Ureter (tissue), 1 donor: ENCODE data around the gene KLRF1. TPM values are rescaled to one million over a fixed set of nuclear protein-coding genes. Genes with fewer than 3 reads are reported as not detected.

ENCODE experiments used
- DNase-seq: peaks from one replicate; pipeline ENCODE4 v3.0.0-alpha.2; 2020; ENCODE audit warnings: low spot score
- total RNA-seq: library from RNA; stranded (reverse); gene quantifications from one replicate; pipeline ENCODE4 v1.2.4, GENCODE V29; 2023
- donor health status: DM: yes; HTN: yes; CAD: no.

The KLRF1 gene
- total RNA-seq, 1 donor from 2014 or later = 0.42 TPM

DNA sequence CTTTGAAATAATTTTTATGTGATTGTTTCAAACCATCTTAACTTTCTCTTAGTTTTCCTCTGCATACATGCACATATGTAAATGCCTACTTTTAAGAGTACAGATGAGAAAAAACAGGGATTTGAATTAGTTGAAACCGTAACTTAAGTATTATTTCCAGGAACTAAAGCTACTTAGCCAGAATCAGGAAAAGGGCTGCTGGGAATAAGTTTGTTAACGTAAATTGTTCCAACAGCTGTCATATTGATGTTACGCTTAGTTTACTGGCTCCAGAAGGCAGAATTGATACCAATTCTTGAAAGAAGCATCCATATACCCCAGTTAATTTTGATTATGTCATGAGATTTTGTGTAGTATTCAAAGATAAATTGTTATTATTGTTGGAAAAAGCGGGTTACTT, 17.9 kb upstream of the KLRF1 start:
- DNase-seq = no peak

- no peak for DNase-seq
Measured at GRCh38 chr12:9809866-9810265, 17.4 kb upstream of the KLRF1 start.

- no peak for DNase-seq
Measured at GRCh38 chr12:9810671-9811070, 16.6 kb upstream of the KLRF1 start.

DNA sequence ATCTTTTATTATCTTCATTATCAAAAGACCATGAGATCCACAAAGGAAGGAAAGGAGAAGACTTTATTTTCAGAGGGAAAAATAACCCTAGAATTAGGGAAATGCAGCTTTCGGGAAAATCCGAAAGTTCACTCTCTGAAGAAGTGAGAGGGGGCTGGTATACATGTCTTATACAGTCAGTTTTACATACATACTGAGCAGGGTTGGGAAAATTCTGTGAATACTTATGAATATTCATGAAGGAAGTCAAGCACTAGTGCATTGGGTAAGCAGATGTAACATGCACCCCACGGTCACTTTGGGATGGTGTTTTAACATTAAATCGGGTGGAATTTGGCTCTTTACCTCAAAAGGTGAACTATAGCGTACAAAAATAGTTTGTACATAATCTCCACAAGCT, 15.7 kb upstream of the KLRF1 start:
- DNase-seq = no peak

GRCh38 chr12:9813821-9814798, 13.2 kb upstream of the KLRF1 start:
- peak; percentile 85 for DNase-seq

DNA sequence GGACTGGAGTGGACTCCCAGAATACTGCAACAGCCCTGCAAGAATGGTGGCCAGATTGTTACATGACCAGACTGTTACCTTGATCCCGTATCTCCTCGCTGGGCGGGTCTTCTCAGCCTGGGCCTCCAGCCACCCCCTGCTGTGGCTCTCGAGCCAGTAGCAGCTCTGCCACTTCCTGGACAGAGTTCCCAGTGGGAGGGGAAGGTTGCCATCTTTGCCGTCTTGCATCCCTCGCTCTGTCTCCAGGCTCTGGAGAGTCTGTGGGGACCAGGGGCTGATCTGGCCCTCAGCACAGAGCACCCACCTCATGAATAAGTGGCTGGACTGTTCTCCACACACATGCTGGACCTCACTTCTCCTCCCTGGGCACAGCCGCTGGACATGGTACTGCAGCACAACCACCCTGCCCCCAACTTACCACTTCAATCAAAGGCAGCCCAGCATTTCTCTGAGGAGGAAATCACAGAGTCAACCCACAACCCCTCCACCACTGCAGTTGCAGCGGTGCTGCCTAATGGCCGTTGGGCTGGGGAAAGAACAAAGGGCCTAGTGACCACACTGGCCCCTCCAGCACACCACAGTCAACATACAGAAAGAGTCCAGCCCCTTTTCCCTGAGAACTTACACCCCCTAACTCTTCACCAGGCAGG, 6.9 kb upstream of the KLRF1 start:
- no peak for DNase-seq

- DNase-seq = no peak
Measured at GRCh38 chr12:9829483-9829882, 2.2 kb downstream of the KLRF1 start.

DNA sequence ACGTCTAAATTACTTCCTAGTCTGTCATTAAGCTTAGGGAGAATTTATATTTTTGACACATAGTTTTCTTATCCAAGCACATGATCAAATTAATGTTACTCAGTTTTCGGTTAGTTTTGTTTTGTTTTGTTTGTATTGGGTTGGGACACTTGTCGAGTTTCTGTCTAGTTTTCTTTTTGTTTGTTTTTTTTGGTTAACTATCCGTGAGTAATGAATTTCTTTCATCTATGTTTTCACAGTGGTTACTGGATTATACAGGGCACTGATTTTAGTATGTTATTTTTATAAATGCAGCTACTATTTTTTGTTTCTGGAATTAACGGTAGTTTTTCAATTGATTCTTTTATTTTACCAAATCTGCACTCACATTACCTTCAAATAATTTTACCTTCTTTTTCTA, 2.7 kb downstream of the KLRF1 start:
- DNase-seq = no peak

DNA sequence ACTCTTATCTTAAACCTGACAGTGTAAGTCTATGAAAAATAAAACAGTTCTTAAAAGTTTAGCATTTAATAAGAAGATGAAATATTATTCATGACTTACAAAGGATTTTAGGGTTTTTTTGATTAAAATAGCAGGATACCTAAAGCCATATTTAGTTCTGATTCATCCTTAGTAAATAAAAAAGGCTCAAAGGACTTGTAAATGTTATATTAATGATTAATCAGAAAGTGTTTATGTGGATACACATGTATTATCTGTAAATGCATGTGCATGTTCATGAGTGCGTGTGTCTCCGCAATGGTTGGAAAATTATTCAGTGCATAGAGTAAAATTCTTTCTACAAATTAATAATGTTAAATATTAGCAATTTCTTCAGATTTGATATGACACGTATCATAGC, 4.4 kb downstream of the KLRF1 start:
- no peak for DNase-seq

- no peak for DNase-seq
Measured at GRCh38 chr12:9843407-9843806, 16.1 kb downstream of the KLRF1 start.

GRCh38 chr12:9848899-9849298, 21.6 kb downstream of the KLRF1 start:
- DNase-seq = no peak

- DNase-seq = no peak
Measured at GRCh38 chr12:9851050-9851449, 23.8 kb downstream of the KLRF1 start.

- DNase-seq = no peak
Measured at GRCh38 chr12:9851927-9852326, 24.6 kb downstream of the KLRF1 start.

DNA sequence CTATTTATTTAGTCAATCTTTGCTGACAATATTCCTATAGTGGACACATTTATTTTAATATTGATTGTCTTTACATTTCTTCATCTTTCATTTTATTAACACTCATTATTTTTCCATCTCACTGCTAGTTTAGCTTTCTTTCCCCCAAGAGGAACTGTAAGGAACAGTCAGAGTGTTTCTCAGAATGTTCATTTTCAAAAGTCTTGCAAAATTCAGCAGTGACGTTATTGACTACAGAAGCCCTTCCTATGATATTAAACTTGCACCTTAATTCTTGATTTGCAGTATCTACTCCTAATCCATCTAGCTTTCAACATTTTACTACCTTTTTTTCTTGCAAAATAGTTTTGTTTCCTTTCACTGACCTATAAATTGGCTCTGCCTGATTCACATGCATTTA, 28.9 kb downstream of the KLRF1 start:
- no peak for DNase-seq

- DNase-seq = no peak
Measured at GRCh38 chr12:9856894-9857293, 29.6 kb downstream of the KLRF1 start.

GRCh38 chr12:9858135-9858534, 30.9 kb downstream of the KLRF1 start:
- DNase-seq = no peak

DNA sequence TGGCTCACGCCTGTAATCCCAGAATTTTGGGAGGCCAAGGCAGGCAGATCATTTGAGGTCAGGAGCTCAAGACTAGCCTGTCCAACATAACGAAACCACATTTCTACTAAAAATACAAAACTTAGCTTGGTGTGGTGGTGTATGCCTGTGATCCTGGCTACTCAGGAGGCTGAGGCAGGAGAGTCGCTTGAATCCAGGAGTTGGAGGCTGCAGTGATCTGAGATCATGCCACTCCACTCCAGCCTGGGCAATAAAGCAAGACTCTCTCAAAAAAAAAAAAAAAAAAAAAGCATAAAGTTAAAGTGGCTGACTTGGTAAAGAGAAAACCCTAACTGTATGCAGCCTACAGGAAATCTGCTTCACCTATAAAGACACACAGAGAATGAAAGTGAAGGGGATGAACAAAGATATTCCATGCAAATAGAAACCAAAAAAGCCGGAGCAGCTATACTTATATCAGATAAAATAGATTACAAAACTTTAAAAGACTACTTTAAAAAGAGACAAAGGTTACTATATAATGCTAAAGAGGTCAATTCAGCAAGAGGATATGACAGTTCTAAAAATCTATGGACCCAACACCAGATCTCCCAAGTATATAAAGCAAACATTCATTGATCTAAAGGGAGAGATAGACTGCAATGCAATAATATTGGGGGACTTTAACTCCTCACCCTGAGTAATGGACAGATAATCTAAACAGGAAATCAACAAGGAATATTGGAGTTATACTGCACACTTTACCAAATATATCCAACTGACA, 37.8 kb downstream of the KLRF1 start:
- DNase-seq = no peak

DNA sequence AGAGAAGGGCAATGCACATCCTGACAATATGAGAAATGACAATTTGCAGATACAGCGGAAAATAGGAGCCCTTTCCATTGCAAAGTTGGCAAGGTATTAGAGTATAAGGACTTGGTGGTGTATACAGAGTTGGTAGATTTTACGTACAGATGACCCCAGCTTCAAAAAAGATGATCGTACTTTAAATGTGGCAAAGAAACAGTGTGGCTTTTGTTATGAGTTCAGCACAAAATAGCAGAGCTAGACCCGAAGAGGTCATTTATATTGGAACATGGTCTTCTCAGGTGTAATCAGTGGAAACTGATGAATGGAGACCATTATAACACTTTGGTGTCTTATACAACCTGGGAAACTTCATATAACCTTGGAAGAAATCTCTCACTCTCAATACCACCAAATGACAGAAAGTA, 39.6 kb downstream of the KLRF1 start:
- no peak for DNase-seq

GRCh38 chr12:9867531-9867930, 40.2 kb downstream of the KLRF1 start:
- no peak for DNase-seq

GRCh38 chr12:9868311-9868801, 41.1 kb downstream of the KLRF1 start:
- DNase-seq = no peak

- no peak for DNase-seq
Measured at GRCh38 chr12:9868951-9869306, 41.6 kb downstream of the KLRF1 start.
